ENCODE measurements around the gene SCP2.

SCP2 gene

GRCh38 chr1:53077599-53077965 is 150.5 kb downstream of the SCP2 start:
- TF ChIP-seq TAF1 (IDR thresholded peaks at IDR 0.05; ENCODE audit: borderline replicate concordance, insufficient read depth, low read length) (no peak), REST (IDR thresholded peaks at IDR 0.05; ENCODE audit: insufficient read depth in 1 of 2, low read depth in 2 of 2, low read length in 2 of 2) (no peak), POLR2AphosphoS5 (IDR thresholded peaks at IDR 0.05; ENCODE audit: low read depth, low read length) (no peak), SIN3A (IDR thresholded peaks at IDR 0.05; ENCODE audit: borderline replicate concordance, insufficient read depth, low read length) (no peak), FOXP2 (optimal IDR thresholded peaks at IDR 0.05; ENCODE audit: borderline replicate concordance, extremely low read depth, extremely low read length, insufficient read depth) (no peak)

DNA sequence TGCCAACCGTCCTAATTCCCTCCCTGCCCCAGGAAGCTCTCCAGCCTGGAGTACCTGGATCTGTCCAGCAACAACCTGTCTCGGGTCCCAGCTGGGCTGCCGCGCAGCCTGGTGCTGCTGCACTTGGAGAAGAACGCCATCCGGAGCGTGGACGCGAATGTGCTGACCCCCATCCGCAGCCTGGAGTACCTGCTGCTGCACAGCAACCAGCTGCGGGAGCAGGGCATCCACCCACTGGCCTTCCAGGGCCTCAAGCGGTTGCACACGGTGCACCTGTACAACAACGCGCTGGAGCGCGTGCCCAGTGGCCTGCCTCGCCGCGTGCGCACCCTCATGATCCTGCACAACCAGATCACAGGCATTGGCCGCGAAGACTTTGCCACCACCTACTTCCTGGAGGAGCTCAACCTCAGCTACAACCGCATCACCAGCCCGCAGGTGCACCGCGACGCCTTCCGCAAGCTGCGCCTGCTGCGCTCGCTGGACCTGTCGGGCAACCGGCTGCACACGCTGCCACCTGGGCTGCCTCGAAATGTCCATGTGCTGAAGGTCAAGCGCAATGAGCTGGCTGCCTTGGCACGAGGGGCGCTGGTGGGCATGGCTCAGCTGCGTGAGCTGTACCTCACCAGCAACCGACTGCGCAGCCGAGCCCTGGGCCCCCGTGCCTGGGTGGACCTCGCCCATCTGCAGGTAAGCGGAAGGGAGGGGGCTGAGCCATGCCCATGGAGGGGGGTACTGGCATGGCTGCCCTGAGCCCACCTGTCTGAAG is 151.4 kb downstream of the SCP2 start:
- TF ChIP-seq REST (IDR thresholded peaks at IDR 0.05; ENCODE audit: insufficient read depth in 1 of 2, low read depth in 2 of 2, low read length in 2 of 2) (no peak), SIN3A (IDR thresholded peaks at IDR 0.05; ENCODE audit: borderline replicate concordance, insufficient read depth, low read length) (no peak), FOXP2 (optimal IDR thresholded peaks at IDR 0.05; ENCODE audit: borderline replicate concordance, extremely low read depth, extremely low read length, insufficient read depth) (no peak), TAF1 (IDR thresholded peaks at IDR 0.05; ENCODE audit: borderline replicate concordance, insufficient read depth, low read length) (no peak), POLR2AphosphoS5 (IDR thresholded peaks at IDR 0.05; ENCODE audit: low read depth, low read length) (no peak)

DNA sequence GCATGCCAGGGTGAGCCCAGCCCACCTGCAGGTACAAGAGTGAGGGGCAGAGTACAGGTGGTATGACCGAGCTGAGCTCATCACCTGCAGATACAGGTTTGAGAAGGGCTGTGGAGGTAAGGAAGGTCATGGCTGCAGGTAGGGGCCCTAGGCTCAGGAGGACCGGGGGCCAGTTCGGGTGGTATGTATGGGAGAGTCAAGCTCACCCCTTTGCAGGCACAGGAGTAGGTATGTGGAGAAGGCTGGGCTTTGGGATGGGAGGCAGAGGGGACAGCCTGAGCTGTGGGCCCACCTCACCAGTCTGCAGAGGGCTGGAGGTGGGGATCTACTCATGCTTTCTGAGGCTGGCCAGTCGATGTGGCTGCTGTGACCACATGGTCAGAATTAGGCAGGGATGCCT is 152.2 kb downstream of the SCP2 start:
- no peak for TF ChIP-seq TAF1 (IDR thresholded peaks at IDR 0.05; ENCODE audit: borderline replicate concordance, insufficient read depth, low read length)
- no peak for TF ChIP-seq SIN3A (IDR thresholded peaks at IDR 0.05; ENCODE audit: borderline replicate concordance, insufficient read depth, low read length)
- no peak for TF ChIP-seq REST (IDR thresholded peaks at IDR 0.05; ENCODE audit: insufficient read depth in 1 of 2, low read depth in 2 of 2, low read length in 2 of 2)
- no peak for TF ChIP-seq FOXP2 (optimal IDR thresholded peaks at IDR 0.05; ENCODE audit: borderline replicate concordance, extremely low read depth, extremely low read length, insufficient read depth)
- TF ChIP-seq POLR2AphosphoS5 (IDR thresholded peaks at IDR 0.05; ENCODE audit: low read depth, low read length): no peak

DNA sequence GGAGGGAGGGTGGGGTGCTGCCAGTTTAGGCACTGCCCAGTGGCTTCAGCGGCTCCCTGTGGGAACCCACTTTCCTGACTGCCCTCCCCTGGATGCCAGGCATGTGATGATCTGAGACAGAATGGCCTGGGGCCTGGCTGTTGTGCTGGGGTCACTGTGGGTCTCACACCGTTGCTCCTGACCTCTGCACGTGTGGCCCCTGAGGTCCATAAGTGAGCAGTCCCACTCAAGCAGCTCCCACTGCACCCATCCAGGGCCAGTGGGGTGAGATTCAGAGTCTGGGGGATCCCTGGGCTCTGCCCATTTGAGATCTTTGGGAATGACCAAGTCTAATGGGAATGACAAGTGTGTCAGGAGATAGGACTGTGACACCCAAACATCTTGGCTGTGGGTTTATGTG is 153.0 kb downstream of the SCP2 start:
- no peak for TF ChIP-seq POLR2AphosphoS5 (IDR thresholded peaks at IDR 0.05; ENCODE audit: low read depth, low read length)
- no peak for TF ChIP-seq REST (IDR thresholded peaks at IDR 0.05; ENCODE audit: insufficient read depth in 1 of 2, low read depth in 2 of 2, low read length in 2 of 2)
- no peak for TF ChIP-seq SIN3A (IDR thresholded peaks at IDR 0.05; ENCODE audit: borderline replicate concordance, insufficient read depth, low read length)
- no peak for TF ChIP-seq TAF1 (IDR thresholded peaks at IDR 0.05; ENCODE audit: borderline replicate concordance, insufficient read depth, low read length)
- TF ChIP-seq FOXP2 (optimal IDR thresholded peaks at IDR 0.05; ENCODE audit: borderline replicate concordance, extremely low read depth, extremely low read length, insufficient read depth): no peak
